ENCODE data around the gene MAN1A1. TPM values are rescaled to one million over a fixed set of nuclear protein-coding genes. Genes with fewer than 3 reads are reported as not detected.

The MAN1A1 gene
- total RNA-seq, 1 donor from 2014 or later, result 75.5 TPM

- H3K36me3 ChIP-seq, result no peaks in the 10 kb centered on the region
- intact Hi-C loops (cut with DNase I), result no loop called here
- H3K27ac ChIP-seq, result no peak overlapping the region
- no peak for DNase-seq (ENCODE audit: low spot score in 2 of 2)
- no peaks in the 10 kb centered on the region for H3K27me3 ChIP-seq
- no peak overlapping the region for H3K4me3 ChIP-seq
- H3K9me3 ChIP-seq, result no peaks in the 10 kb centered on the region
- TF ChIP-seq, protein P1, sequence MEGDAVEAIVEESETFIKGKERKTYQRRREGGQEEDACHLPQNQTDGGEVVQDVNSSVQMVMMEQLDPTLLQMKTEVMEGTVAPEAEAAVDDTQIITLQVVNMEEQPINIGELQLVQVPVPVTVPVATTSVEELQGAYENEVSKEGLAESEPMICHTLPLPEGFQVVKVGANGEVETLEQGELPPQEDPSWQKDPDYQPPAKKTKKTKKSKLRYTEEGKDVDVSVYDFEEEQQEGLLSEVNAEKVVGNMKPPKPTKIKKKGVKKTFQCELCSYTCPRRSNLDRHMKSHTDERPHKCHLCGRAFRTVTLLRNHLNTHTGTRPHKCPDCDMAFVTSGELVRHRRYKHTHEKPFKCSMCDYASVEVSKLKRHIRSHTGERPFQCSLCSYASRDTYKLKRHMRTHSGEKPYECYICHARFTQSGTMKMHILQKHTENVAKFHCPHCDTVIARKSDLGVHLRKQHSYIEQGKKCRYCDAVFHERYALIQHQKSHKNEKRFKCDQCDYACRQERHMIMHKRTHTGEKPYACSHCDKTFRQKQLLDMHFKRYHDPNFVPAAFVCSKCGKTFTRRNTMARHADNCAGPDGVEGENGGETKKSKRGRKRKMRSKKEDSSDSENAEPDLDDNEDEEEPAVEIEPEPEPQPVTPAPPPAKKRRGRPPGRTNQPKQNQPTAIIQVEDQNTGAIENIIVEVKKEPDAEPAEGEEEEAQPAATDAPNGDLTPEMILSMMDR (IDR thresholded peaks at IDR 0.05), result no peak
- H3K4me1 ChIP-seq, result no peaks in the 10 kb centered on the region
Measured at GRCh38 chr6:119166024-119166784, 183.4 kb downstream of the MAN1A1 start.

- Histone ChIP-seq H3K4me3 (no peak overlapping the region), H3K27me3 (no peaks in the 10 kb centered on the region), H3K27ac (no peak overlapping the region), H3K4me1 (no peaks in the 10 kb centered on the region), H3K9me3 (no peaks in the 10 kb centered on the region), H3K36me3 (no peaks in the 10 kb centered on the region)
- intact Hi-C loops (cut with DNase I), result no loop called here
- TF ChIP-seq, protein P1 (IDR thresholded peaks at IDR 0.05), result no peak
- no peak for DNase-seq (ENCODE audit: low spot score in 2 of 2)
Measured at GRCh38 chr6:119163006-119163405, 186.6 kb downstream of the MAN1A1 start.

DNA sequence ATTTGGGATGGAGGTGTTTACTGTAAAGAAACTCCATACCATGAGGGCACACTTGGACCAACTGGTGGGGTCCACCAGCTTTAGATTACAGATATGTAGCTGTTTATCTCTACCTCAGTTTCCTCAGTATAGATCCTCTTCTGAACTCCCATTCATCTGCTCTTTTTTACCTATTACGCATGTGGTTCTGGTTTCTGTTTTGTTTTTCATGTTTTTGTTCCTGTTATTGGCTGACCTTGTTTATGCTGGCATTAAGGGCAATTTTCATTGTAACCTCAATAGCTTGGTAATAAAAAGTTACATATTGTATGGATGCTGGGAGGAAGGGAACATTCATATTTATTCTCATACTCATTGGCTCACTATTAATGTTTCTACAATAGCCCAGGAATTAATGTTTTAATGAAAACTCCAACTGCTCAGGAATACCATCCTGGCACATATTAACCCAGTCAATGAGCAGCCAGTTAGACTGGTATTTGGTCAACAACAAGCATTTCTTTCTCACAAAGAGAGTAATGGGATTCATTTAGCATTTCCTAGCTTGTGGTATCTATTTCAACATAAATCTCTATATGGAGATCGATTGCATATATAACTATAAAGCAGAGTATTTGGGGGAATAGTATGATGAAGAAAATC lies 187.3 kb downstream of the MAN1A1 start:
- DNase-seq (ENCODE audit: low spot score in 2 of 2), result no peak
- intact Hi-C loops (cut with DNase I), result no loop called here

GRCh38 chr6:119161438-119161837 lies 188.1 kb downstream of the MAN1A1 start:
- TF ChIP-seq, protein P1 (IDR thresholded peaks at IDR 0.05), result no peak
- H3K9me3 ChIP-seq, result no peaks in the 10 kb centered on the region
- H3K4me1 ChIP-seq, result no peaks in the 10 kb centered on the region
- intact Hi-C loops (cut with DNase I), result no loop called here
- H3K27me3 ChIP-seq, result no peaks in the 10 kb centered on the region
- no peaks in the 10 kb centered on the region for H3K36me3 ChIP-seq
- H3K4me3 ChIP-seq, result no peak overlapping the region
- H3K27ac ChIP-seq, result no peak overlapping the region
- DNase-seq (ENCODE audit: low spot score in 2 of 2), result no peak

More for the DNA sequence above, 187.3 kb downstream of the MAN1A1 start:
- H3K36me3 ChIP-seq, result no peaks in the 10 kb centered on the region
- no peak overlapping the region for H3K4me3 ChIP-seq
- no peak overlapping the region for H3K27ac ChIP-seq
- H3K27me3 ChIP-seq, result no peaks in the 10 kb centered on the region
- H3K4me1 ChIP-seq, result no peaks in the 10 kb centered on the region
- TF ChIP-seq, protein P1 (IDR thresholded peaks at IDR 0.05), result no peak
- H3K9me3 ChIP-seq, result no peaks in the 10 kb centered on the region

DNA sequence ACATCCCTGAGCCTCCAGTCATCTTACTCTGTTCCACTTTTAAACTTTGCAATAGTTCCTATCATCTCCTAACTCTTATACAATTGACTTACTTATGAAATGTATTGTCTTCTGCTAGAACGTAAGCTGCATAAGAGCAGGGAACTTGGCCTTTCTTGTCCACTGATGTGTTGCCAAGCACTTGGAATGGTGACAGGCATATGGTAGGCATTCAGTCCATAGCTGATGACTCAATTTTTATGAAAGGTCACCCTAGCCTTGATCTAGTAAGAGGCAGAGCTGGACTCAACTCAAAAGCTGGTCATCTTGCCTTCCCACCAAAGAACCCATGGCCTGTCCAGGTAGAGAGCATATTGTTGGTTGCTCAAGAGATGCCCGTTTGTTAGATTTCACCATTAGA lies 188.7 kb downstream of the MAN1A1 start:
- intact Hi-C loops (cut with DNase I), result no loop called here
- H3K27me3 ChIP-seq, result no peaks in the 10 kb centered on the region
- DNase-seq (ENCODE audit: low spot score in 2 of 2), result no peak
- H3K9me3 ChIP-seq, result no peaks in the 10 kb centered on the region
- no peak overlapping the region for H3K27ac ChIP-seq
- no peaks in the 10 kb centered on the region for H3K4me1 ChIP-seq
- TF ChIP-seq, protein P1 (IDR thresholded peaks at IDR 0.05), result no peak
- no peak overlapping the region for H3K4me3 ChIP-seq
- H3K36me3 ChIP-seq, result no peaks in the 10 kb centered on the region
